MCF 10A (cell line): ENCODE data around the gene SERPINA12. TPM values are rescaled to one million over a fixed set of nuclear protein-coding genes. Genes with fewer than 3 reads are reported as not detected.

ENCODE experiments used
- BruUV-seq: library from RNA; stranded (reverse); fragments of 400-500 nt; replicated peaks from 2 replicates; lab custom pipeline; 2021; lab: Mats Ljungman, UMichigan
- CTCF ChIA-PET: fragments of 300-600 bp; sonication (Branson Sonifier 250); formaldehyde crosslinking; extraction: SDS; loops from one replicate; lab custom pipeline; 2021; ENCODE audit warnings: antibody characterized with exemption, inconsistent platforms; lab: Yijun Ruan, JAX
- POLR2A ChIA-PET: fragments of 300-600, 350-650 bp; sonication (Branson Sonifier 250); formaldehyde crosslinking; extraction: SDS; loops from one replicate; lab custom pipeline; 2020; ENCODE audit warnings: antibody characterized with exemption, inconsistent platforms; lab: Yijun Ruan, JAX
- DNase-seq: peaks from one replicate; pipeline ENCODE4 v3.0.0-alpha.2; 2018; ENCODE audit not compliant: unreplicated experiment
- H3K27ac Mint-ChIP-seq: one replicate; pipeline ENCODE4 v1.8.0; 2022; ENCODE audit warnings: mild to moderate bottlenecking, low read depth, mixed read lengths; ENCODE audit not compliant: unreplicated experiment
- H3K27me3 Mint-ChIP-seq: one replicate; pipeline ENCODE4 v1.8.0; 2022; ENCODE audit warnings: mixed read lengths; ENCODE audit not compliant: insufficient read depth, unreplicated experiment
- H3K36me3 Mint-ChIP-seq: one replicate; pipeline ENCODE4 v1.8.0; 2022; ENCODE audit warnings: mild to moderate bottlenecking, moderate library complexity, mixed read lengths; ENCODE audit not compliant: insufficient read depth, unreplicated experiment
- H3K4me1 Mint-ChIP-seq: one replicate; pipeline ENCODE4 v1.8.0; 2022; ENCODE audit warnings: mixed read lengths; ENCODE audit not compliant: insufficient read depth, unreplicated experiment
- H3K4me3 Mint-ChIP-seq: one replicate; pipeline ENCODE4 v1.8.0; 2022; ENCODE audit warnings: mild to moderate bottlenecking, moderate library complexity, mixed read lengths; ENCODE audit not compliant: unreplicated experiment
- H3K9me3 Mint-ChIP-seq: one replicate; pipeline ENCODE4 v1.8.0; 2022; ENCODE audit warnings: mixed read lengths; ENCODE audit not compliant: unreplicated experiment
- intact Hi-C: fragments of 100-400 bp; cut with micrococcal nuclease; formaldehyde crosslinking; loops from 2 replicates; pipeline ENCODE4 v1.14.1; 2022
- total RNA-seq: library from RNA; stranded (reverse); gene quantifications from 2 replicates; pipeline ENCODE4 v1.2.3, GENCODE V29; 2022
- TF ChIP-seq, protein P1 (sequence below): fragments of 200-600 bp; IDR thresholded peaks from one replicate; pipeline ENCODE4 v1.8.0; 2022; ENCODE audit warnings: antibody characterized with exemption, mild to moderate bottlenecking; ENCODE audit not compliant: unreplicated experiment

SERPINA12 gene
- total RNA-seq, 1 experiment from 2014 or later, result not detected

DNA sequence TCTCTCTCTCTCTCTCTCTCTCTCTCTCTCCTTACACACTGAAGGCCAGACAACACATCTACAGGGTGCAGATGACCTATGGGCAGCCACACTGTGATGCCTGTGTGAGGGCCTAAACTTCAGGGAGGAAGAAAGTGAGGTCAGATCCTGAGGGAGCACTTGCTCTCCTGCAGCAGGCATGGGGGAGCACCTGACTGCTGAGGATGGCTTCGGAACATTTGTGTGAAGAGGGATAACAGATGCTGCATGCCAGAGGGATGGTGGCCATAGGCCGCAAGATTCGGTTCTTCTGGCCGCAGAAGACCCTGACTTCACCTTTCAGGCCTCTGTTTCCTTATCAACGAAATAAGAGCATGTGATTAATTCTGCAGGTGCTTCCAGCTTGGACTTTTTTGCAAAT, 45.0 kb downstream of the SERPINA12 start:
- TF ChIP-seq, protein P1, sequence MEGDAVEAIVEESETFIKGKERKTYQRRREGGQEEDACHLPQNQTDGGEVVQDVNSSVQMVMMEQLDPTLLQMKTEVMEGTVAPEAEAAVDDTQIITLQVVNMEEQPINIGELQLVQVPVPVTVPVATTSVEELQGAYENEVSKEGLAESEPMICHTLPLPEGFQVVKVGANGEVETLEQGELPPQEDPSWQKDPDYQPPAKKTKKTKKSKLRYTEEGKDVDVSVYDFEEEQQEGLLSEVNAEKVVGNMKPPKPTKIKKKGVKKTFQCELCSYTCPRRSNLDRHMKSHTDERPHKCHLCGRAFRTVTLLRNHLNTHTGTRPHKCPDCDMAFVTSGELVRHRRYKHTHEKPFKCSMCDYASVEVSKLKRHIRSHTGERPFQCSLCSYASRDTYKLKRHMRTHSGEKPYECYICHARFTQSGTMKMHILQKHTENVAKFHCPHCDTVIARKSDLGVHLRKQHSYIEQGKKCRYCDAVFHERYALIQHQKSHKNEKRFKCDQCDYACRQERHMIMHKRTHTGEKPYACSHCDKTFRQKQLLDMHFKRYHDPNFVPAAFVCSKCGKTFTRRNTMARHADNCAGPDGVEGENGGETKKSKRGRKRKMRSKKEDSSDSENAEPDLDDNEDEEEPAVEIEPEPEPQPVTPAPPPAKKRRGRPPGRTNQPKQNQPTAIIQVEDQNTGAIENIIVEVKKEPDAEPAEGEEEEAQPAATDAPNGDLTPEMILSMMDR, result no peak
- H3K9me3 Mint-ChIP-seq, result no peaks in the 10 kb centered on the region
- no peak for DNase-seq
- CTCF ChIA-PET, result interaction anchor here (1.8 kb wide), 1 partner anchor 22 kb away, joined by 4 read pairs; no protein-coding TSS in a partner anchor
- H3K36me3 Mint-ChIP-seq, result no peaks in the 10 kb centered on the region
- no peak overlapping the region for H3K27ac Mint-ChIP-seq
- intact Hi-C loops, result no loop called here
- peaks cover 17% of the 10 kb centered on the region for H3K27me3 Mint-ChIP-seq
- BruUV-seq, result no TSS peak
- POLR2A ChIA-PET, result no interaction called here
- H3K4me1 Mint-ChIP-seq, result peaks cover 9% of the 10 kb centered on the region
- H3K4me3 Mint-ChIP-seq, result no peak overlapping the region

DNA sequence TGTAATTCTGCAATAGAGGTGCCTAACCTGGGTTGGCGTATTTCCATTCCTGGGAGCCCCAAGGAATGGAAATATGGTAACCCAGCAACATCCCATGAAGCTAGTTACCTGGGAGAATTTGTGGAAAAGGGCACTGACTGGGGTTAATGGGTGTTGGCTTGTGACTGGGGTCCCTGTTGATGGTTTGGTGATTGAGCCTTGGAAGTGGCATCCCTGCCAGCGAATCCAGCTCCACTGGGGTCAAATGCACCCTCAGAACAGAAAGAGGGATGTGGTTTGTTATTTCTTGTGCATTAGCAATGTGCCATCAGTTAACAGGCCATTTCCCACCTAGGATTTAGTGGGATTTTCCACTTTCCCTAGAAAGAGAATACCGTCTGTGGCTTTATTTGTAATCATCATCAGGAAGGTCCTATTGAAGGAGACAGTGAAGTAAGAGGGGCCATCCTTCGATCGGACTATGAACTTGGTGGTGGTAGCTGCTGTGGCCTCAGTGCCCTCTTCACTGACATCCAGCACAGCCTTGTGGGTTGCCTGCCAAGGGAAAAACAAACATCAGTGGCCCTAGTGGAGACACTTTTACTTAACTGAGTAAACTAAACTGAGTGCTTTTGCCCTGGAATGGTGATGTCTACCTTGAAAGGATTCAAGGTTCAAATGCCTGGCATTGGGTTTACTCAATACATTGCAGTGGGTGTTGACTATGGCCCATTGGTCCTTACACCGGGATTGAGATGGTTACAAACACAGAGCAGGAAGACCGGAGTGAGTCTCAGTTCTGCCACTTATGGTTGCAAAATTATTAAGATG, 46.3 kb downstream of the SERPINA12 start:
- Mint-ChIP-seq H3K36me3 (no peaks in the 10 kb centered on the region), H3K9me3 (no peaks in the 10 kb centered on the region), H3K27me3 (peaks cover 11% of the 10 kb centered on the region), H3K4me1 (peaks cover 9% of the 10 kb centered on the region), H3K4me3 (no peak overlapping the region), H3K27ac (no peak overlapping the region)
- POLR2A ChIA-PET, result no interaction called here
- intact Hi-C loops, result no loop called here
- CTCF ChIA-PET, result interaction anchor here (1.0 kb wide), 1 partner anchor 24 kb away, joined by 4 read pairs; no protein-coding TSS in a partner anchor
- TF ChIP-seq, protein P1, result no peak
- BruUV-seq, result no TSS peak
- no peak for DNase-seq

GRCh38 chr14:94462219-94462551, 47.1 kb downstream of the SERPINA12 start:
- peaks cover 9% of the 10 kb centered on the region for H3K4me1 Mint-ChIP-seq
- TF ChIP-seq, protein P1, result no peak
- intact Hi-C loops, result no loop called here
- no TSS peak for BruUV-seq
- CTCF ChIA-PET, result interaction anchor here (1.0 kb wide), 1 partner anchor 24 kb away, joined by 4 read pairs; no protein-coding TSS in a partner anchor
- POLR2A ChIA-PET, result no interaction called here
- no peak overlapping the region for H3K4me3 Mint-ChIP-seq
- no peaks in the 10 kb centered on the region for H3K9me3 Mint-ChIP-seq
- peaks cover 3% of the 10 kb centered on the region for H3K27me3 Mint-ChIP-seq
- H3K27ac Mint-ChIP-seq, result no peak overlapping the region
- H3K36me3 Mint-ChIP-seq, result no peaks in the 10 kb centered on the region
- no peak for DNase-seq

DNA sequence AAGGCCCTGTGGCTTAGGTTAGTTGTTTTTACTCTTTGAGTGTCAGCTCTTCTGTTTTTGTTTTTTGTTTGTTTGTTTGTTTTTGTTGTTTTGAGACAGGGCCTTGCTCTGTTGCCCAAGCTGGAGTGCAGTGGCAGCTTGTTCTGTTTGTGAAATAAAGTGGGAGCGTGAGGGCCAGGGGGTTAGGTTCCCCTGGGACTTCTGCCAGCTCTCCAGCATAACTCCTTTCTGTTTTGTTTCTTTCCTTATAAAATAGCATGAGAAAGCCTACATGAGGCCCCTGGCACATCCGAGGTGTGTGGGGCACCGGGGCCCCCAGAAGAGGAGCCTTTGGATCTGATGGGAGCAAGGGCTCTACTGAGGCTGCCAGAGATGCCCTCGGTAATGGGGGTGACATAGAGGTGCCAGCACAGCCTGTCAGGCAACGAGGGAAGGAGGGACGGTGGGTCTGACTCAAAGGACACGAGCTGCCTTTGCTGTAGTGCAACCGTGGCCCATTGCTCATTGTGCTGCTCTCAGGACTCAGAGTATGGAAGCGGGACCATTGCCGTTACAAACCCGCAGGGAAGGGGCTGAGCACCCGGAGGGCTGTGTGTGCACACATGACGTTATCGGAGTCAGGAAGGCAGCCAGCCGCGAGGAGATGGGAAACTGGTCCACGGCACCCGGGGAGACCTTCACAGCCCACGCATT, 47.6 kb downstream of the SERPINA12 start:
- no peak overlapping the region for H3K4me3 Mint-ChIP-seq
- ChIA-PET POLR2A (no interaction called here), CTCF (interaction anchor here (1.0 kb wide), 1 partner anchor 25 kb away, joined by 4 read pairs; no protein-coding TSS in a partner anchor)
- intact Hi-C loops, result no loop called here
- no peak overlapping the region for H3K27ac Mint-ChIP-seq
- H3K9me3 Mint-ChIP-seq, result no peaks in the 10 kb centered on the region
- BruUV-seq, result no TSS peak
- TF ChIP-seq, protein P1, result no peak
- peaks cover 9% of the 10 kb centered on the region for H3K4me1 Mint-ChIP-seq
- no peaks in the 10 kb centered on the region for H3K27me3 Mint-ChIP-seq
- no peak for DNase-seq
- no peaks in the 10 kb centered on the region for H3K36me3 Mint-ChIP-seq
